Neural cell (in vitro differentiated cells): ENCODE results near the gene EPOP.

ENCODE experiments used
- EP300 ChIP-seq: fragments of 450-650 bp; conservative IDR thresholded peaks from 2 replicates; pipeline ENCODE4 v1.6.1; 2014; ENCODE audit warnings: antibody characterized with exemption, mild to moderate bottlenecking, moderate library complexity; ENCODE audit not compliant: poor library complexity, severe bottlenecking
- EZH2 ChIP-seq: fragments of 200-600, 300-800 bp; shearing (Covaris generic), sonication (generic); IDR thresholded peaks from 2 replicates; pipeline ENCODE4 v1.6.1; 2014; ENCODE audit warnings: antibody characterized with exemption, low read length, borderline replicate concordance, mild to moderate bottlenecking; ENCODE audit not compliant: insufficient read depth, poor library complexity, severe bottlenecking
- MXI1 ChIP-seq: fragments of 450-650 bp; conservative IDR thresholded peaks from 2 replicates; pipeline ENCODE4 v1.6.1; 2014; ENCODE audit warnings: antibody characterized with exemption, mild to moderate bottlenecking; ENCODE audit not compliant: poor library complexity, severe bottlenecking
- POLR2AphosphoS5 ChIP-seq: IDR thresholded peaks from 2 replicates; pipeline ENCODE4 v1.6.1; 2012
- RAD21 ChIP-seq: fragments of 450-650 bp; conservative IDR thresholded peaks from 2 replicates; pipeline ENCODE4 v1.6.1; 2014; ENCODE audit warnings: antibody characterized with exemption, mild to moderate bottlenecking, moderate library complexity
- SMC3 ChIP-seq: fragments of 450-650 bp; conservative IDR thresholded peaks from 2 replicates; pipeline ENCODE4 v1.6.1; 2014; ENCODE audit warnings: antibody characterized with exemption, mild to moderate bottlenecking, moderate library complexity; ENCODE audit not compliant: poor library complexity
- TAF1 ChIP-seq: IDR thresholded peaks from 2 replicates; pipeline ENCODE4 v1.6.1; 2012; ENCODE audit warnings: low read depth
- TF ChIP-seq, protein P1 (sequence below): fragments of 450-650 bp; IDR thresholded peaks from 2 replicates; pipeline ENCODE4 v1.5.1; 2014; ENCODE audit warnings: antibody characterized with exemption, mild to moderate bottlenecking, moderate library complexity; ENCODE audit not compliant: poor library complexity, severe bottlenecking
- TF ChIP-seq, protein P2 (sequence below): IDR thresholded peaks from 2 replicates; pipeline ENCODE4 v1.6.1; 2012; ENCODE audit warnings: borderline replicate concordance

DNA sequence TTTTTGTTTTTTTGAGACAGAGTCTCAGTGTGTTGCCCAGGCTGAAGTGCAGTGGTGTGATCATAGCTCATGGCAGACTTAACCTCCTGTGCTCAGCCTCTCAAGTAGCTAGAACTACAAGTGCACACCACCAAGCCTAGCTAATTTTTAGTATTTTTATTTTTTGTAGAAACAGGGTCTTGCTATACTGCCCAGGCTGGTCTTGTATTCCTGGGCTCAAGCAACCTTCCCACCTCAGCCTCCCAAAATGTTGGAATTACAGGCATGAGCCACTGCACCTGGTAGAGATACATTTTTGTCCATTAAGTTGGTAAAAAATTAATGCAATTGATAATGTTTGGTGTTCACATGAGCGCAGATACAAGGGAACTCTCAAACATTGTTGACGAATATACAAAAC lies 46.8 kb downstream of the EPOP start:
- TF ChIP-seq, protein P1, sequence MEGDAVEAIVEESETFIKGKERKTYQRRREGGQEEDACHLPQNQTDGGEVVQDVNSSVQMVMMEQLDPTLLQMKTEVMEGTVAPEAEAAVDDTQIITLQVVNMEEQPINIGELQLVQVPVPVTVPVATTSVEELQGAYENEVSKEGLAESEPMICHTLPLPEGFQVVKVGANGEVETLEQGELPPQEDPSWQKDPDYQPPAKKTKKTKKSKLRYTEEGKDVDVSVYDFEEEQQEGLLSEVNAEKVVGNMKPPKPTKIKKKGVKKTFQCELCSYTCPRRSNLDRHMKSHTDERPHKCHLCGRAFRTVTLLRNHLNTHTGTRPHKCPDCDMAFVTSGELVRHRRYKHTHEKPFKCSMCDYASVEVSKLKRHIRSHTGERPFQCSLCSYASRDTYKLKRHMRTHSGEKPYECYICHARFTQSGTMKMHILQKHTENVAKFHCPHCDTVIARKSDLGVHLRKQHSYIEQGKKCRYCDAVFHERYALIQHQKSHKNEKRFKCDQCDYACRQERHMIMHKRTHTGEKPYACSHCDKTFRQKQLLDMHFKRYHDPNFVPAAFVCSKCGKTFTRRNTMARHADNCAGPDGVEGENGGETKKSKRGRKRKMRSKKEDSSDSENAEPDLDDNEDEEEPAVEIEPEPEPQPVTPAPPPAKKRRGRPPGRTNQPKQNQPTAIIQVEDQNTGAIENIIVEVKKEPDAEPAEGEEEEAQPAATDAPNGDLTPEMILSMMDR: no peak
- TF ChIP-seq EZH2: no peak
- no peak for TF ChIP-seq TAF1
- no peak for TF ChIP-seq RAD21
- TF ChIP-seq POLR2AphosphoS5: no peak
- TF ChIP-seq, protein P2, sequence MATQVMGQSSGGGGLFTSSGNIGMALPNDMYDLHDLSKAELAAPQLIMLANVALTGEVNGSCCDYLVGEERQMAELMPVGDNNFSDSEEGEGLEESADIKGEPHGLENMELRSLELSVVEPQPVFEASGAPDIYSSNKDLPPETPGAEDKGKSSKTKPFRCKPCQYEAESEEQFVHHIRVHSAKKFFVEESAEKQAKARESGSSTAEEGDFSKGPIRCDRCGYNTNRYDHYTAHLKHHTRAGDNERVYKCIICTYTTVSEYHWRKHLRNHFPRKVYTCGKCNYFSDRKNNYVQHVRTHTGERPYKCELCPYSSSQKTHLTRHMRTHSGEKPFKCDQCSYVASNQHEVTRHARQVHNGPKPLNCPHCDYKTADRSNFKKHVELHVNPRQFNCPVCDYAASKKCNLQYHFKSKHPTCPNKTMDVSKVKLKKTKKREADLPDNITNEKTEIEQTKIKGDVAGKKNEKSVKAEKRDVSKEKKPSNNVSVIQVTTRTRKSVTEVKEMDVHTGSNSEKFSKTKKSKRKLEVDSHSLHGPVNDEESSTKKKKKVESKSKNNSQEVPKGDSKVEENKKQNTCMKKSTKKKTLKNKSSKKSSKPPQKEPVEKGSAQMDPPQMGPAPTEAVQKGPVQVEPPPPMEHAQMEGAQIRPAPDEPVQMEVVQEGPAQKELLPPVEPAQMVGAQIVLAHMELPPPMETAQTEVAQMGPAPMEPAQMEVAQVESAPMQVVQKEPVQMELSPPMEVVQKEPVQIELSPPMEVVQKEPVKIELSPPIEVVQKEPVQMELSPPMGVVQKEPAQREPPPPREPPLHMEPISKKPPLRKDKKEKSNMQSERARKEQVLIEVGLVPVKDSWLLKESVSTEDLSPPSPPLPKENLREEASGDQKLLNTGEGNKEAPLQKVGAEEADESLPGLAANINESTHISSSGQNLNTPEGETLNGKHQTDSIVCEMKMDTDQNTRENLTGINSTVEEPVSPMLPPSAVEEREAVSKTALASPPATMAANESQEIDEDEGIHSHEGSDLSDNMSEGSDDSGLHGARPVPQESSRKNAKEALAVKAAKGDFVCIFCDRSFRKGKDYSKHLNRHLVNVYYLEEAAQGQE: no peak
- TF ChIP-seq EP300: no peak
- TF ChIP-seq SMC3: no peak
- no peak for TF ChIP-seq MXI1
